Gastroesophageal sphincter (tissue), 3 donors: ENCODE measurements around the gene KLHL3.

Source experiments
- EP300 ChIP-seq: sonication (generic); formaldehyde crosslinking; IDR thresholded peaks from one replicate; pipeline ENCODE4 v1.6.1; 2017; ENCODE audit warnings: antibody characterized with exemption, mild to moderate bottlenecking
- POLR2A ChIP-seq, 2 donors: fragments of 450-650 bp; IDR thresholded peaks; one replicate each; pipeline ENCODE4 v1.6.1; 2017; ENCODE audit warnings: antibody characterized with exemption in 2 of 2, mild to moderate bottlenecking in 2 of 2, moderate library complexity in 1 of 2
- POLR2AphosphoS5 ChIP-seq: sonication (generic); formaldehyde crosslinking; IDR thresholded peaks from one replicate; pipeline ENCODE4 v1.6.1; 2017; ENCODE audit warnings: antibody characterized with exemption
- TF ChIP-seq, protein P1 (sequence below), 4 experiments: fragments of 200-600 bp in 2 of 4; fragments of 450-650 bp in 2 of 4; sonication (generic) in 1 of 4; IDR thresholded peaks; one replicate each; pipeline ENCODE4 v1.5.1; 2017 to 2019; ENCODE audit warnings: antibody characterized with exemption in 4 of 4, mild to moderate bottlenecking in 2 of 4, moderate library complexity in 2 of 4

DNA sequence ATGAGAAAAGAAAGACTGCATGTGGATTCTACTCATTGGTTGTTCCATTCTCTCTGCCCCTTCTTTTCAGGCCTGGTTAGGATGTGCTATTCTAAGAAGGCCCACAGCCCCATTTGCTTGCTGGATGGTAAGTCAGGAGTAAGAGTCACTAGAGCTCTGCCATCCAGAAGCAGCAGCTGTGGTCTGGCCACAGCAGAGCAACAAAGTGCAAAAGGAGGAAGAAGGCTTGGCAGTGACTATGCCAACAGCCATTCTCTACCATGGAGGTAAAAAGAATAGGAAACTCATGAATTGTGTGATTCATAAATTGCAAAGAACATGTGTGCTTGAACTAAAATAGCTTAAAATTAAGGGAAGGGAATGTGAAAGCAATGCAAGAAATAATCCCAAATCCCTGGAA lies 20.9 kb downstream of the KLHL3 start:
- TF ChIP-seq, protein P1, sequence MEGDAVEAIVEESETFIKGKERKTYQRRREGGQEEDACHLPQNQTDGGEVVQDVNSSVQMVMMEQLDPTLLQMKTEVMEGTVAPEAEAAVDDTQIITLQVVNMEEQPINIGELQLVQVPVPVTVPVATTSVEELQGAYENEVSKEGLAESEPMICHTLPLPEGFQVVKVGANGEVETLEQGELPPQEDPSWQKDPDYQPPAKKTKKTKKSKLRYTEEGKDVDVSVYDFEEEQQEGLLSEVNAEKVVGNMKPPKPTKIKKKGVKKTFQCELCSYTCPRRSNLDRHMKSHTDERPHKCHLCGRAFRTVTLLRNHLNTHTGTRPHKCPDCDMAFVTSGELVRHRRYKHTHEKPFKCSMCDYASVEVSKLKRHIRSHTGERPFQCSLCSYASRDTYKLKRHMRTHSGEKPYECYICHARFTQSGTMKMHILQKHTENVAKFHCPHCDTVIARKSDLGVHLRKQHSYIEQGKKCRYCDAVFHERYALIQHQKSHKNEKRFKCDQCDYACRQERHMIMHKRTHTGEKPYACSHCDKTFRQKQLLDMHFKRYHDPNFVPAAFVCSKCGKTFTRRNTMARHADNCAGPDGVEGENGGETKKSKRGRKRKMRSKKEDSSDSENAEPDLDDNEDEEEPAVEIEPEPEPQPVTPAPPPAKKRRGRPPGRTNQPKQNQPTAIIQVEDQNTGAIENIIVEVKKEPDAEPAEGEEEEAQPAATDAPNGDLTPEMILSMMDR (IDR thresholded peaks at IDR 0.05), result no peak
- TF ChIP-seq POLR2AphosphoS5 (no peak), POLR2A (IDR thresholded peaks at IDR 0.05) (no peak), EP300 (no peak)
